Vagina (tissue), 2 donors: Measurements from ENCODE around the gene RAB18.

Experiments used
- POLR2A ChIP-seq, 2 donors: fragments of 450-650 bp; IDR thresholded peaks; one replicate each; pipeline ENCODE4 v1.6.1; 2017; ENCODE audit warnings: antibody characterized with exemption in 2 of 2, mild to moderate bottlenecking in 2 of 2, moderate library complexity in 2 of 2
- TF ChIP-seq, protein P1 (sequence below), 3 experiments: fragments of 450-650 bp in 2 of 3; fragments of 200-600 bp in 1 of 3; sonication (generic) in 1 of 3; IDR thresholded peaks; one replicate each; pipeline ENCODE4 v1.5.1; 2017 to 2019; ENCODE audit warnings: antibody characterized with exemption in 3 of 3, mild to moderate bottlenecking in 2 of 3, moderate library complexity in 2 of 3

DNA sequence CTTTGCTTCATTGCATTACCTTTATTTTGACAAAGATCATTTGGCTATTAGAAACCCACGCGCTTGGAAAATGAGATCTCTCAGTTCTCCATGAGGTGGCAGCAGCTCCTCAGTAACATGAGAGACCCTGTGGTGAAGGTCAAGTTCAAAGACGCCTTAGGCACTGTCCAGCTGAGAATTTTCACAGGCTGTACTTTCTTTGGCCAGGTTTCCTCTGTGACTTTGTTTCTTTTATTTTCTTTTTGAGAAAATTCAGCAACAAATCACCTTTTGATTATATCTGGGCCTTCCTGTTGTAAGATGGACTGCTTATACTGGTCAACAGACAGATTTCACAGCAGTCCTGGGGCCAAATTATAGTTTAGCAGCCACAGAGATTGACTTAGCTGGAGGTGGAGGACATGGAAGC is 54.5 kb downstream of the RAB18 start:
- TF ChIP-seq, protein P1, sequence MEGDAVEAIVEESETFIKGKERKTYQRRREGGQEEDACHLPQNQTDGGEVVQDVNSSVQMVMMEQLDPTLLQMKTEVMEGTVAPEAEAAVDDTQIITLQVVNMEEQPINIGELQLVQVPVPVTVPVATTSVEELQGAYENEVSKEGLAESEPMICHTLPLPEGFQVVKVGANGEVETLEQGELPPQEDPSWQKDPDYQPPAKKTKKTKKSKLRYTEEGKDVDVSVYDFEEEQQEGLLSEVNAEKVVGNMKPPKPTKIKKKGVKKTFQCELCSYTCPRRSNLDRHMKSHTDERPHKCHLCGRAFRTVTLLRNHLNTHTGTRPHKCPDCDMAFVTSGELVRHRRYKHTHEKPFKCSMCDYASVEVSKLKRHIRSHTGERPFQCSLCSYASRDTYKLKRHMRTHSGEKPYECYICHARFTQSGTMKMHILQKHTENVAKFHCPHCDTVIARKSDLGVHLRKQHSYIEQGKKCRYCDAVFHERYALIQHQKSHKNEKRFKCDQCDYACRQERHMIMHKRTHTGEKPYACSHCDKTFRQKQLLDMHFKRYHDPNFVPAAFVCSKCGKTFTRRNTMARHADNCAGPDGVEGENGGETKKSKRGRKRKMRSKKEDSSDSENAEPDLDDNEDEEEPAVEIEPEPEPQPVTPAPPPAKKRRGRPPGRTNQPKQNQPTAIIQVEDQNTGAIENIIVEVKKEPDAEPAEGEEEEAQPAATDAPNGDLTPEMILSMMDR (IDR thresholded peaks at IDR 0.05), result peak; percentile 41 to 68 (median 64)
- TF ChIP-seq POLR2A (IDR thresholded peaks at IDR 0.05), result no peak
